Mesenteric fat pad (tissue), 1 donor: Measurements from ENCODE around the gene NDUFS3. TPM values are rescaled to one million over a fixed set of nuclear protein-coding genes. Genes with fewer than 3 reads are reported as not detected.

ENCODE experiments used
- DNase-seq: peaks from one replicate; pipeline ENCODE4 v3.0.0-alpha.2; 2020; ENCODE audit warnings: low spot score
- total RNA-seq: library from RNA; stranded (reverse); fragmentation: NEBNext Ultra II Directional; extraction: Animal tissue kit (Norgen Biotek cat#: 25700); gene quantifications from one replicate; pipeline ENCODE4 v1.2.1, GENCODE V29; 2021
- donor health status: DM: yes; HTN: yes; CAD: no.

The NDUFS3 gene
- total RNA-seq, 1 donor from 2014 or later: 72.8 TPM

GRCh38 chr11:47631473-47631872 lies 52.6 kb downstream of the NDUFS3 start:
- no peak for DNase-seq

Other genes starting within 250 kb of the NDUFS3 start
- 0.48 TPM for gene MYBPC3, start 226.4 kb upstream of the NDUFS3 start, total RNA-seq
- gene SPI1, start 200.5 kb upstream of the NDUFS3 start, total RNA-seq: 74.7 TPM
- 49.7 TPM for gene SLC39A13, start 170.5 kb upstream of the NDUFS3 start, total RNA-seq
- 116 TPM for gene PSMC3, start 152.6 kb upstream of the NDUFS3 start, total RNA-seq
- gene RAPSN, start 129.9 kb upstream of the NDUFS3 start, total RNA-seq: 0.55 TPM
- gene CELF1, start 25.9 kb upstream of the NDUFS3 start, total RNA-seq: 127 TPM
- gene PTPMT1, start 13.5 kb upstream of the NDUFS3 start, total RNA-seq: 50.7 TPM
- 12.6 TPM for gene KBTBD4, start 104 bp upstream of the NDUFS3 start, total RNA-seq
- 0.55 TPM for gene FAM180B, start 7.6 kb downstream of the NDUFS3 start, total RNA-seq
- gene C1QTNF4, start 15.3 kb downstream of the NDUFS3 start, total RNA-seq: 1.1 TPM
- gene MTCH2, start 63.5 kb downstream of the NDUFS3 start, total RNA-seq: 110 TPM
- 0.42 TPM for gene AGBL2, start 136.3 kb downstream of the NDUFS3 start, total RNA-seq
- 89.9 TPM for gene FNBP4, start 188.3 kb downstream of the NDUFS3 start, total RNA-seq